Suprapubic skin (tissue), 4 donors: ENCODE measurements around the gene ABHD2. TPM values are rescaled to one million over a fixed set of nuclear protein-coding genes. Genes with fewer than 3 reads are reported as not detected.
"Not testable (repeated sequence)": the region's sequence is repeated elsewhere in the genome, so short reads cannot be mapped to it uniquely, and the experiment has no call there.

ENCODE experiments used
- DNase-seq, 2 donors: peaks; one replicate each; pipeline ENCODE4 v3.0.0-alpha.2; 2019; ENCODE audit warnings: low spot score in 2 of 2
- H3K27ac ChIP-seq: fragments of 200-600 bp; sonication (generic); one replicate; pipeline ENCODE4 v1.5.1; 2019
- H3K27me3 ChIP-seq: fragments of 200-600 bp; sonication (generic); one replicate; pipeline ENCODE4 v1.5.1; 2019
- H3K36me3 ChIP-seq: fragments of 200-600 bp; sonication (generic); one replicate; pipeline ENCODE4 v1.5.1; 2019
- H3K4me1 ChIP-seq: fragments of 200-600 bp; sonication (generic); one replicate; pipeline ENCODE4 v1.5.1; 2019
- H3K4me3 ChIP-seq: fragments of 200-600 bp; sonication (generic); one replicate; pipeline ENCODE4 v1.5.1; 2019; ENCODE audit warnings: mild to moderate bottlenecking
- H3K9me3 ChIP-seq: fragments of 200-600 bp; sonication (generic); one replicate; pipeline ENCODE4 v1.5.1; 2019
- CTCF ChIP-seq, 2 donors: fragments of 200-600 bp in 1 of 2; fragments of 450-650 bp in 1 of 2; sonication (generic) in 1 of 2; IDR thresholded peaks; one replicate each; pipeline ENCODE4 v1.5.1; 2016 to 2019; ENCODE audit warnings: antibody characterized with exemption in 2 of 2, mild to moderate bottlenecking in 1 of 2, moderate library complexity in 1 of 2
- EP300 ChIP-seq: sonication (generic); formaldehyde crosslinking; IDR thresholded peaks from one replicate; pipeline ENCODE4 v1.6.1; 2017; ENCODE audit warnings: antibody characterized with exemption
- POLR2A ChIP-seq, 2 donors: fragments of 450-650 bp; IDR thresholded peaks; one replicate each; pipeline ENCODE4 v1.6.1; 2017; ENCODE audit warnings: antibody characterized with exemption in 2 of 2, mild to moderate bottlenecking in 2 of 2, moderate library complexity in 2 of 2
- POLR2AphosphoS5 ChIP-seq, 3 donors: sonication (generic); formaldehyde crosslinking; IDR thresholded peaks; one replicate each; pipeline ENCODE4 v1.6.1; 2017; ENCODE audit warnings: antibody characterized with exemption in 3 of 3
- WGBS: methylation state at CpG from one replicate; pipeline ENCODE4 v1.1.5; 2018; 5-methylcytosine and 5-hydroxymethylcytosine counted together
- total RNA-seq, 4 donors: library from RNA; depleted of rRNA; stranded (reverse); fragments of >200 nt; gene quantifications; one replicate each; pipeline ENCODE4 v1.1.0, GENCODE V29; 2016

ABHD2 gene
- total RNA-seq, 4 donors from 2014 or later: 38.0 to 78.0 (median 63.2) TPM

GRCh38 chr15:89131731-89132130 is 43.5 kb downstream of the ABHD2 start:
- Histone ChIP-seq H3K36me3 (peaks cover 12% of the 10 kb centered on the region), H3K27me3 (no peaks in the 10 kb centered on the region), H3K9me3 (no peaks in the 10 kb centered on the region), H3K27ac (peak overlapping the region; percentile 17), H3K4me1 (peaks cover 29% of the 10 kb centered on the region), H3K4me3 (no peak overlapping the region)
- DNase-seq: no peak
- no peak for TF ChIP-seq EP300
- no peak for TF ChIP-seq POLR2AphosphoS5 (IDR thresholded peaks at IDR 0.05)
- TF ChIP-seq POLR2A (IDR thresholded peaks at IDR 0.05): no peak
- TF ChIP-seq CTCF (IDR thresholded peaks at IDR 0.05): no peak
- 87% methylated on average over 3 of the region's 3 CpGs for WGBS

- DNase-seq: no peak
- 64% methylated on average over 9 of the region's 9 CpGs for WGBS
- peaks cover 37% of the 10 kb centered on the region for H3K4me1 ChIP-seq
These were observed 44.6 kb downstream of the ABHD2 start for GRCh38 chr15:89132611-89133507.

GRCh38 chr15:89135387-89136077 is 47.3 kb downstream of the ABHD2 start:
- Histone ChIP-seq H3K27ac (peak overlapping the region; percentile 26), H3K4me1 (peaks cover 49% of the 10 kb centered on the region), H3K36me3 (peaks cover 19% of the 10 kb centered on the region)
- not testable (repeated sequence) for H3K27me3 ChIP-seq, DNase-seq, H3K9me3 ChIP-seq, H3K4me3 ChIP-seq
- 86% methylated on average over 10 of the region's 10 CpGs for WGBS

More at GRCh38 chr15:89132611-89133507, 44.6 kb downstream of the ABHD2 start:
- Histone ChIP-seq H3K4me3 (no peak overlapping the region), H3K9me3 (no peaks in the 10 kb centered on the region), H3K27me3 (no peaks in the 10 kb centered on the region), H3K36me3 (peaks cover 12% of the 10 kb centered on the region), H3K27ac (peak overlapping the region; percentile 47)
- TF ChIP-seq CTCF (IDR thresholded peaks at IDR 0.05) (no peak), POLR2AphosphoS5 (IDR thresholded peaks at IDR 0.05) (no peak), EP300 (no peak), POLR2A (IDR thresholded peaks at IDR 0.05) (no peak)

GRCh38 chr15:89136078-89136806 is 48.0 kb downstream of the ABHD2 start:
- Histone ChIP-seq H3K4me1 (peaks cover 49% of the 10 kb centered on the region), H3K27ac (peak overlapping the region; percentile 26), H3K4me3 (no peak overlapping the region), H3K9me3 (no peaks in the 10 kb centered on the region), H3K27me3 (no peaks in the 10 kb centered on the region), H3K36me3 (peaks cover 14% of the 10 kb centered on the region)
- 88% methylated on average over 12 of the region's 12 CpGs for WGBS
- no peak for DNase-seq
- TF ChIP-seq POLR2AphosphoS5 (IDR thresholded peaks at IDR 0.05): no peak
- no peak for TF ChIP-seq POLR2A (IDR thresholded peaks at IDR 0.05)
- TF ChIP-seq CTCF (IDR thresholded peaks at IDR 0.05): no peak
- no peak for TF ChIP-seq EP300

- TF ChIP-seq CTCF (IDR thresholded peaks at IDR 0.05): no peak
- TF ChIP-seq POLR2AphosphoS5 (IDR thresholded peaks at IDR 0.05): no peak
- TF ChIP-seq POLR2A (IDR thresholded peaks at IDR 0.05): no peak
- TF ChIP-seq EP300: no peak
- Histone ChIP-seq H3K9me3 (no peaks in the 10 kb centered on the region), H3K27ac (peak overlapping the region; percentile 26), H3K27me3 (no peaks in the 10 kb centered on the region), H3K4me1 (peaks cover 49% of the 10 kb centered on the region), H3K4me3 (no peak overlapping the region), H3K36me3 (peaks cover 13% of the 10 kb centered on the region)
- no peak for DNase-seq
- WGBS: 66% methylated on average over 11 of the region's 11 CpGs
These were observed 48.8 kb downstream of the ABHD2 start for GRCh38 chr15:89136818-89137772.
